Thyroid gland (tissue), 4 donors: ENCODE results near the gene OPN4.

Experiments used
- CTCF ChIP-seq, 6 experiments: fragments of 200-600 bp in 3 of 6; fragments of 450-650 bp in 3 of 6; sonication (generic) in 3 of 6; IDR thresholded peaks; one replicate each; pipeline ENCODE4 v1.5.1; 2016 to 2019; ENCODE audit warnings: antibody characterized with exemption in 6 of 6, mild to moderate bottlenecking in 2 of 6, inconsistent platforms in 1 of 6, moderate library complexity in 1 of 6
- POLR2A ChIP-seq, 2 donors: fragments of 450-650 bp; IDR thresholded peaks; one replicate each; pipeline ENCODE4 v1.6.1; 2017; ENCODE audit warnings: antibody characterized with exemption in 2 of 2, mild to moderate bottlenecking in 2 of 2, moderate library complexity in 1 of 2

GRCh38 chr10:86655173-86655540 lies 810 bp downstream of the OPN4 start:
- TF ChIP-seq CTCF (IDR thresholded peaks at IDR 0.05) (no peak), POLR2A (IDR thresholded peaks at IDR 0.05) (no peak)
